Colonic mucosa (tissue), 4 donors: ENCODE data around the gene UNC45A. TPM values are rescaled to one million over a fixed set of nuclear protein-coding genes. Genes with fewer than 3 reads are reported as not detected.

Experiments
- DNase-seq: peaks from one replicate; pipeline ENCODE4 v3.0.0-alpha.2; 2020
- H3K27ac ChIP-seq: fragments of 200-600 bp; one replicate; pipeline ENCODE4 v1.8.0; 2021
- H3K27me3 ChIP-seq: fragments of 200-600 bp; one replicate; pipeline ENCODE4 v1.8.0; 2021
- H3K36me3 ChIP-seq: fragments of 200-600 bp; one replicate; pipeline ENCODE4 v1.8.0; 2021
- H3K4me1 ChIP-seq: fragments of 200-600 bp; one replicate; pipeline ENCODE4 v1.8.0; 2021; ENCODE audit warnings: mild to moderate bottlenecking
- H3K4me3 ChIP-seq: fragments of 200-600 bp; one replicate; pipeline ENCODE4 v1.8.0; 2021
- H3K9ac ChIP-seq, 2 donors: one replicate each; pipeline ENCODE4 v1.7.0; 2013; ENCODE audit warnings: control low read depth in 2 of 2, low read depth in 2 of 2, low read length in 2 of 2
- H3K9me3 ChIP-seq: fragments of 200-600 bp; one replicate; pipeline ENCODE4 v1.8.0; 2021
- CTCF ChIP-seq: fragments of 200-600 bp; IDR thresholded peaks from one replicate; pipeline ENCODE4 v1.8.0; 2022; ENCODE audit warnings: antibody characterized with exemption, mild to moderate bottlenecking
- intact Hi-C: fragments of 100-400 bp; cut with DNase I; formaldehyde crosslinking; loops from one replicate; pipeline ENCODE4 v1.14.1; 2022
- total RNA-seq, 2 donors: library from RNA; stranded (reverse); fragmentation: NEBNext Ultra II Directional in 1 of 2; extraction: Animal tissue kit (Norgen Biotek cat#: 25700) in 1 of 2; gene quantifications; one replicate each; pipeline ENCODE4 v1.2.1, GENCODE V29; 2021
- donor health status: healthy.
- donor health status: DM: no; HTN: no; CAD: no.
- donor health status: DM: no; HTN: no; CAD: no.

The UNC45A gene
- total RNA-seq, 2 donors from 2014 or later = 60.7 to 74.5 TPM

GRCh38 chr15:90962021-90962420 is 26.9 kb downstream of the UNC45A start:
- Histone ChIP-seq H3K9me3 (no peaks in the 10 kb centered on the region), H3K4me1 (peaks cover 6% of the 10 kb centered on the region), H3K27me3 (no peaks in the 10 kb centered on the region), H3K9ac (no peak overlapping the region), H3K4me3 (no peak overlapping the region), H3K36me3 (peaks cover 3% of the 10 kb centered on the region), H3K27ac (no peak overlapping the region)
- no peak for DNase-seq
- intact Hi-C loops = no loop called here
- no peak for TF ChIP-seq CTCF

GRCh38 chr15:90966262-90966661 is 31.2 kb downstream of the UNC45A start:
- peaks cover 5% of the 10 kb centered on the region for H3K36me3 ChIP-seq
- H3K27me3 ChIP-seq = no peaks in the 10 kb centered on the region
- H3K9ac ChIP-seq = no peak overlapping the region
- H3K4me1 ChIP-seq = no peaks in the 10 kb centered on the region
- H3K4me3 ChIP-seq = no peak overlapping the region
- intact Hi-C loops = no loop called here
- no peak for TF ChIP-seq CTCF
- H3K9me3 ChIP-seq = no peaks in the 10 kb centered on the region
- DNase-seq = no peak
- H3K27ac ChIP-seq = no peak overlapping the region

GRCh38 chr15:90967206-90967605 is 32.1 kb downstream of the UNC45A start:
- no peak overlapping the region for H3K4me3 ChIP-seq
- H3K4me1 ChIP-seq = no peaks in the 10 kb centered on the region
- H3K27me3 ChIP-seq = no peaks in the 10 kb centered on the region
- H3K9me3 ChIP-seq = no peaks in the 10 kb centered on the region
- peaks cover 5% of the 10 kb centered on the region for H3K36me3 ChIP-seq
- H3K9ac ChIP-seq = no peak overlapping the region
- intact Hi-C loops = no loop called here
- H3K27ac ChIP-seq = no peak overlapping the region
- TF ChIP-seq CTCF = no peak
- no peak for DNase-seq

GRCh38 chr15:90968434-90968833 is 33.3 kb downstream of the UNC45A start:
- Histone ChIP-seq H3K9me3 (no peaks in the 10 kb centered on the region), H3K4me3 (no peak overlapping the region), H3K9ac (no peak overlapping the region), H3K27ac (no peak overlapping the region), H3K4me1 (no peaks in the 10 kb centered on the region), H3K27me3 (no peaks in the 10 kb centered on the region), H3K36me3 (peaks cover 5% of the 10 kb centered on the region)
- no peak for TF ChIP-seq CTCF
- intact Hi-C loops = no loop called here
- no peak for DNase-seq

GRCh38 chr15:90970274-90970673 is 35.2 kb downstream of the UNC45A start:
- intact Hi-C loops = no loop called here
- no peak overlapping the region for H3K27ac ChIP-seq
- H3K9ac ChIP-seq = no peak overlapping the region
- H3K4me3 ChIP-seq = no peak overlapping the region
- no peaks in the 10 kb centered on the region for H3K27me3 ChIP-seq
- peaks cover 5% of the 10 kb centered on the region for H3K36me3 ChIP-seq
- H3K4me1 ChIP-seq = no peaks in the 10 kb centered on the region
- DNase-seq = no peak
- no peak for TF ChIP-seq CTCF
- H3K9me3 ChIP-seq = no peaks in the 10 kb centered on the region

- Histone ChIP-seq H3K4me3 (no peak overlapping the region), H3K4me1 (no peaks in the 10 kb centered on the region), H3K9me3 (no peaks in the 10 kb centered on the region), H3K27me3 (no peaks in the 10 kb centered on the region), H3K9ac (no peak overlapping the region), H3K36me3 (peaks cover 1% of the 10 kb centered on the region), H3K27ac (no peak overlapping the region)
- intact Hi-C loops = no loop called here
- no peak for DNase-seq
- no peak for TF ChIP-seq CTCF
Observed at GRCh38 chr15:90972133-90972532, 37.0 kb downstream of the UNC45A start.
